GM19240 (cell line): ENCODE measurements around the gene MT1X.
"Not testable (repeated sequence)": the region's sequence is repeated elsewhere in the genome, so short reads cannot be mapped to it uniquely, and the experiment has no call there.

Experiments
- DNase-seq: peaks from one replicate; pipeline ENCODE4 v3.0.0; 2011; ENCODE audit warnings: low spot score; ENCODE audit not compliant: insufficient read length

The MT1X gene

DNA sequence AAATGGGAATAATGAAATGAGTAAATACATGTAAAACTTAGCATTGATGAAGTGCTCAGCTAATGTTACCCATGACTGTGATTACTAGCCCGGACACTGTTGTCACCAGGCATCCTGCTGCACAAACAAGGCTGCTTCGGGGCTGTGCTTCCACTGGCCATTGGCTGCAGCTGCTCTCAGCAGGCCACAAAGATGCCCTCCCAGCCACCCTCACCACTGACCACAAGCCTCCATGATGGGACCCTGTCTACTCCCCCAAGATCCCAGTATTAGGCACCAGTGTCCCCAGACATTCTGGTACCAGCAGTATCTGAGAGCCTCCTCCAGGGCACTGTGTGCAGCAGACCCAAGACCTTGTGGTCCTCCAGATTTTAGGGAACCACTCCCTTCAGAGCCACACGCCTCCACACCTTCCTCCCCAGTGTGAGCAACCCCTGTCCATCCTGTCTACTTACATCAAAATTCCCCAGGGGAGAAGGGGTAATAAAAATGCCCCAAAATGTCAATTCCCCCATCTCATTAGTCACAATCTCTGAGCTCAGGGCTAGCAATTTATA is 28.0 kb downstream of the MT1X start:
- DNase-seq, result no peak

DNA sequence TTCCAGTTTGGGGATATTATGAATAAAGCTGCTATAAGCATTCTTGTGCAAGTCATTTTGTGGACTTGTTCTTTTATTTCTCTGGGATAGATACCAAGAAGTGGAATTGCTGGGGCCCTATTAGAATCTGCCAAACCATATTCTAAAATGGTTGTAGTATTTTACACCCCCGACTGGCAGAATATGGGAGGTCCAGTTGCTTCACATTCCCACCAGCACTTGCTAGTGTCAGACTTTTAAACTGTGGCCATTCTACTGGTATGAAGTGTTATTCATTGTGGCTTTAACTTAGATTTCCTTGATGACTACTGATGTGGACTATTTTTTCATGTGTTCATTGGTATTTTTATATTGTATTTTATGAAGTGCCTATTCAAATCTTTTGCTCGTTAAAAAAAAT is 29.6 kb downstream of the MT1X start:
- no peak for DNase-seq

GRCh38 chr16:56713794-56714193 is 31.5 kb downstream of the MT1X start:
- DNase-seq, result no peak

GRCh38 chr16:56715126-56715525 is 32.9 kb downstream of the MT1X start:
- DNase-seq, result no peak

DNA sequence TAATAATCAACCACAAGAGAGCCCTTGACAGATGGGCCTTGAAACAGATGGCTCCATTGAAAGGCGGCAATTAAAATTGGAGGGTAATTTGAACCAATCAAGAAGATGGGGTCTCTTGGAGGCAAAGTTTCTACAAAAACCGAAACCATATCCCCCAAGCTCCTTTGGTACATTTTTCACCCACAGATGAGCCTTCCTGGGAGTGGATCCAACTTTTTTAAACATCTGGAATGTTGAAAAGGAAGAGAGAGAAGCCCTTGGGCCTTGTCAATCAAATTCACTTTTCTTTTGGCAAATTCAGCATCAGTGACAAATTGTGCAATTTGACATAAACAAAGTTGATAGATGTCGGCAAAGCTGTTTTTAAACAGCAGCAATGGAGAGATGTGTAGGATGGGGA is 34.5 kb downstream of the MT1X start:
- DNase-seq, result no peak

DNA sequence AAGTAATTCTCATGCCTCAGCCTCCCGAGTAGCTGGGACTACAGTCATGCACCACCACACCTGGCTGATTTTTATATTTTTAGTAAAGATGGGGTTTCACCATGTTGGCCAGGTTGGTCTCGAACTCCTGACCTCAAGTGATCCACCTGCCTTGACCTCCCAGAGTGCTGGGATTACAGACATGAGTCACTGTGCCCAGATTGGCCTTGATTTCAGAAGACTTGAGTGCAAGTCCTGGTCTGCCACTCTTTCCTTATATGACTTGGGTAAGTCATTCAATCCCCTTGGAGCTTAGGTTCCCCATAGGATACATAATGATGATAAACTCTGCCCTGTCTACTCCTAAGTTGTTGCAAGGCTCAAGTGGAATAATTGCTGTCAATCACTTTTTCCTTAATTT is 35.3 kb downstream of the MT1X start:
- DNase-seq, result not testable (repeated sequence)

DNA sequence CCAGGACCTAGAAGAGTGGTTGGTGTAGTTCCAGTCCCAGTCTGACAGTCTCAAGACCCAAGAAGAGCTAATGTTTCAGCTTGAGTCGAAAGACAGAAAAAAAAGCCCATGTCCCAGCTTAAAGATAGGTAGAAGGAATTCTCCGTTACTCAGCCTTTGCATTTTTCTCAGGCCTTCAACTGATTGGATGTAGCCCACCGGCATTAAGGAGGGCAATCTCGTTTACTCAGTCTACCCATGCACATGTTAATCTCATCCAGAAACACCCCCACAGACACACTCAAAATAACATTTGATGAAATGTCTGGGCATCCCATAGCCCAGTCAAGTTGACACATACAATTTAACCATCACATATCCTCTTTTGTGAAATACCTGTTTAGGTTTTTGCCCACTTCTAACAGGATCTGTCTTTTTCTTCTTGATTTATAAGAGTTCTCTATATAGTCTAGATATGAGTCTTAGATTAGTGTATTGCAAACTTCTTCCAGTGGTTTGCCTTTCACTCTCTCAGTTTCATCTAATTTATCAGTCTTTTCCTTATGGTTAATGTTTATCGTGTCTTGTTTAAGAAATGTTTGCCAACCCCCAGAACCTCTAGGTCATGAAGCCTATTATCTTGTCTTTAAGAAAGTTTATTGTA is 40.1 kb downstream of the MT1X start:
- DNase-seq, result no peak

DNA sequence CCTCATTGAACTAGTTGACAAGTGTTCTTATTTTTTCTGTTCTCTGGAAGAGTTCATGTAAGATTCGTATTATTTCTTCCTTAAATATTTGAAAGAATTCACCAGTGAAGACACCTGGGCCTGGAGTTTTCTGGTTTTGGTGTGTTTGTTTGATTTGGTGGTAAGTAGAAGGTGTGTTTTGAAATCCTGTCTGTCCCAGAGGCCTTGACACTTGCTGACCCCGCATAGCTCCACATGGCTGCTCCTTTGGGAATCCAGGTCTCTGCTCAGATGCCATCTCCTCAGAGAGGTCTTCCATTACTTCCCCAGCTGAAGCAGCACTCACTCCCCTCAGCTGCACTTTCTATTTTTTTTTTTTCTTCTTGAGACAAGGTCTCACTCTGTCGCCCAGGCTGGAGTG is 41.9 kb downstream of the MT1X start:
- DNase-seq, result no peak

DNA sequence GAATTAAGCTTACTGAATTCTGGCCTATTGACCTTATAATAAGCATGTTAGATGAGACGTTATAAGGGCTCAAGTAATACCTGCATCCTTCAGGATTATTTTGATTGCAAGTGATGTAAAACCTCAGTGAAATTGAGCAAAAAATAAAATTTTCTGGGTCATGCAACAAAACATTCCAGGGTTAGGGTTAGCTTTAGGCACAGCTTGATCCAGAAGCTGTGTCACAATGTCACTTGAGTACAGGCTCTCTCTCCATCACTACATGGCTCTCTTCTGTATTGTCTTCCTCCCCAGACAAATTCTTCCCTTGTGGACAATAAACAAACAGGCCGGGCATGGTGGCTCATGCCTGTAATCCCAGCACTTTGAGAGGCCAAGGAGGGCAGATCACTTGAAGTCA is 44.0 kb downstream of the MT1X start:
- DNase-seq, result no peak

DNA sequence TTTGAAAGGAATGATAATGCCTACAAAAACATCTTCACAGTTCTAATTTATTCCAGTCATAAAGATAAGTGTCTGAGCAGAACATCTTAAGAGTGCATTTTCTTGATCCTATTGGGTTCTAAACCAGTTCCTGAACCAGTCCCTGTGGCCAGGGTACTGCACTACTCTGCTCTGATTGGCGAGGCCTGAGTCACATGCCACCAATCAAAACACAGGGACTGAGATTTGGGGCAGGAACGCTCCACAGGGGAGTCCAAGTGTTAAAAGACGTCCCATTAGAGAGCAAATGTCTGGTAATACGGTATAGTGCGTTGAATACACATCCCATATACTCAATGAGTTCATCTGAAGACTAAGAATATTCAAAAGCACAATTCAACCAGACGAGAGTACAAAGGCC is 44.7 kb downstream of the MT1X start:
- DNase-seq, result no peak

DNA sequence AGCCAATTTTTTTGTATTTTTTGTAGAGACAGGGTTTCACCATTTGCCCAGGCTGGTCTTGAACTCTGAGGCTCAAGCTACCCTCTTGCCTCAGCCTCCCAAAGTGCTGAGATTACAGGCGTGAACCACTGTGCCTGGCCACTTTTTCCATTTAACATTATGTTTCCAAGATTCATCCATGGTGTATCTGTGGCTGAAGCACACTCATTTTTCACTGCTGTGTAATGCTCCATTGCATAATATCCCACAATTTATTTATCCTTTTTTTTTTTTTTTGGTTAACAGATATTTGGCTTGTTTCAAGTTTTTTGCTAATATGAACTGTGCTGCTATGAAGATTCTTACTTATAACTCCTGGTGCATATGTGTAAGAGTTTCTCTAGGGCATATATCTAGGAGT is 45.8 kb downstream of the MT1X start:
- DNase-seq, result no peak

- no peak for DNase-seq
These were observed 46.9 kb downstream of the MT1X start for GRCh38 chr16:56728980-56729734.

DNA sequence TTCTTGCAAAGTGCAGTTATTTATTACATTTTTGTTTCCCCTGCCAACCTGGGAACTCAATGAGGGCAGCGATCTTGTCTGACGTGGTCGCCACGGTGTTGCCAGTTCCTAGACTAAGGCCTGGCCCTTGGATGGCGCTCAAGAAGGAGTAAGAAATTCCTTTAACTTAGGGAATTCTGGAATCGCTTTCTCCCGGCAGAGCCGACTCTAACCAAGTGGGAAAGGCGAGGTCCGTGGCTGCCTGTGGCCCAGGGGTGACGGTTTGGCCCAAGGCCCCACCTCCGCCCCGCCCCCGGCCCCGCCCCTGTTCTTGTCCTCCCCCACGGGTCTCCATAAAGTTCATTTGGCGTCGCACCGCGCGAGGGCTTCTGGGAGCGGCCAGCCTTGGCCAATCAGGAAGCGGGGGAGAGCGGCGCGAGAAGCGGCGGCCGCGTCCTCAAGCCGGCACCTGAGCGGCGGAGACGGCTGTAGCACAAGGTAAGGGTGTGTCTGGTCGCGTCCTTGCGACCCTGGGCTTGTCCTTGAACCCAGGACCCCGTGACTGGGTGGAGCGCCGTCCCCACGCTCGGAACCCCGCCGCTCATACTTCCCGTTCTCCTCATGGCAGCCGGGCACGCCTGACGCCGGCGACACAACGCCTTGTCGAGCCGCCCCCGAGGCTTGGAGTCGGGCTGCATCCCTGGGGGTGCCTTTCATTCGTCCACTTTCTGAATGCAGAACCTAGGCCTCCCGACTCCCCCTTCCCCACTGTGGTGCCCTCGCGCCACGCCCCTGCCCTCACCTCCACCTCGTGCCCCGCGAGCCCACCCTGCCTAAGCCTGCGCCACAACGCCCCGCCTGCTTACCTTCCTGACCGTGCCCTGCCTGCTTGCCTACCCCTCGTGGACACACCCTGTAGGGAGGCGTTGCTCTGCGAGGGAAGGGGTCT is 47.7 kb downstream of the MT1X start, which contains the start of gene NUP93:
NUP93 (plus strand) TSS at position 395 of the 928 bp plus-strand sequence. CDS start 18,119 bp downstream, outside the sequence.
- DNase-seq, result peak; percentile 66

DNA sequence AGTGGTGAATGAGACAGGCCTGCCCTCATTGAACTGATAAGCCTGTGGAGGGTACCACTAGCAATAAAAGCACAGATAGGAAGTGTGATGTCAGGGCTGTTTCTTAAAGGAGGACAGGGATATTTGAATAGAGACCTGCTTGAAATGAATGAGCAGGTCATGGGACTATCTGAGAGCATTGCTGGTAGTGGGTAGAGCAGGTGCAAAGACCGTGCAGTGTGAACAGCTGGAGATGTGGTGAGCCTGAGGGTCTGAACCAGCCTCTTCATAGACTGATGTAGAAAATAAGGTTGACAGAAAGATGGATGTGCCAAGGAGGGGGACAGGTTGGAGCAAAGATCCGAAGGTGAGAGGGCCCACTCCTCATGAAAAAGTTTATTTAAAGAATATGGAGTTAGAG is 50.1 kb downstream of the MT1X start:
- DNase-seq, result no peak

- no peak for DNase-seq
These were observed 50.6 kb downstream of the MT1X start for GRCh38 chr16:56732832-56733231.
